HEK293 (cell line): Measurements from ENCODE around the gene RBM26.

Experiments used
- CTCF ChIA-PET: fragments of 350-600 bp; formaldehyde crosslinking; extraction: SDS; loops from one replicate; lab custom pipeline; 2021; ENCODE audit warnings: antibody characterized with exemption; lab: Yijun Ruan, JAX
- POLR2A ChIA-PET: fragments of 300-600 bp; formaldehyde crosslinking; extraction: SDS; loops from one replicate; lab custom pipeline; 2020; ENCODE audit warnings: antibody characterized with exemption, inconsistent platforms; lab: Yijun Ruan, JAX
- H3K27ac ChIP-seq: fragments of 200-500 bp; sonication (Bioruptor generic); 2 replicates; pipeline ENCODE4 v1.5.1; 2014; ENCODE audit warnings: low read depth, low read length, control low read depth, inconsistent platforms; ENCODE audit errors: extremely low read depth
- H3K36me3 ChIP-seq, 2 experiments: fragments of 200-500 bp in 1 of 2; sonication (Bioruptor generic) in 1 of 2; 1 replicate in 1 of 2; 2 replicates in 1 of 2; pipeline ENCODE4 v1.5.1; 2014 to 2017; ENCODE audit warnings: inconsistent platforms in 2 of 2, low read length in 2 of 2; ENCODE audit not compliant: control insufficient read depth in 2 of 2, insufficient read depth in 1 of 2
- H3K4me1 ChIP-seq: fragments of 200-500 bp; sonication (Bioruptor generic); 2 replicates; pipeline ENCODE4 v1.5.1; 2014; ENCODE audit warnings: mild to moderate bottlenecking, low read length, inconsistent platforms; ENCODE audit not compliant: control insufficient read depth, insufficient read depth
- H3K4me3 ChIP-seq: 2 replicates; pipeline ENCODE4 v1.5.1; 2011; ENCODE audit warnings: low read depth, mild to moderate bottlenecking, control low read depth, low read length, moderate library complexity
- H3K9me3 ChIP-seq: fragments of 200-500 bp; sonication (Bioruptor generic); 2 replicates; pipeline ENCODE4 v1.5.1; 2014; ENCODE audit warnings: low read depth, low read length, inconsistent platforms; ENCODE audit not compliant: control insufficient read depth, insufficient read depth
- FEZF1 ChIP-seq: fragments of 450-650 bp; formaldehyde crosslinking; IDR thresholded peaks from 2 replicates; pipeline ENCODE4 v1.5.1; 2016; ENCODE audit warnings: missing biosample characterization, missing genetic modification characterization
- KLF9 ChIP-seq: fragments of 450-650 bp; formaldehyde crosslinking; IDR thresholded peaks from 2 replicates; pipeline ENCODE4 v1.5.1; 2016; ENCODE audit warnings: missing biosample characterization, missing genetic modification characterization, low read depth
- OSR2 ChIP-seq: fragments of 450-650 bp; formaldehyde crosslinking; IDR thresholded peaks from 2 replicates; pipeline ENCODE4 v1.5.1; 2016; ENCODE audit warnings: missing biosample characterization, missing genetic modification characterization
- OVOL3 ChIP-seq: fragments of 450-650 bp; formaldehyde crosslinking; IDR thresholded peaks from 2 replicates; pipeline ENCODE4 v1.5.1; 2016; ENCODE audit warnings: missing biosample characterization, missing genetic modification characterization
- PRDM10 ChIP-seq: fragments of 450-650 bp; formaldehyde crosslinking; IDR thresholded peaks from 2 replicates; pipeline ENCODE4 v1.5.1; 2016; ENCODE audit warnings: missing biosample characterization, missing genetic modification characterization
- PRDM6 ChIP-seq: fragments of 450-650 bp; formaldehyde crosslinking; IDR thresholded peaks from 2 replicates; pipeline ENCODE4 v1.5.1; 2017; ENCODE audit warnings: missing biosample characterization, missing genetic modification characterization
- TRIM28 ChIP-seq: IDR thresholded peaks from 2 replicates; pipeline ENCODE4 v1.6.1; 2011; ENCODE audit warnings: low read length, control low read depth, borderline replicate concordance
- ZBTB10 ChIP-seq: fragments of 450-650 bp; formaldehyde crosslinking; IDR thresholded peaks from 2 replicates; pipeline ENCODE4 v1.5.1; 2016; ENCODE audit warnings: missing biosample characterization, missing genetic modification characterization
- ZBTB6 ChIP-seq: fragments of 450-650 bp; formaldehyde crosslinking; IDR thresholded peaks from 2 replicates; pipeline ENCODE4 v1.5.1; 2017; ENCODE audit warnings: missing biosample characterization, missing genetic modification characterization
- ZIC2 ChIP-seq: fragments of 450-650 bp; formaldehyde crosslinking; IDR thresholded peaks from 2 replicates; pipeline ENCODE4 v1.5.1; 2016; ENCODE audit warnings: missing biosample characterization, missing genetic modification characterization
- ZNF16 ChIP-seq: fragments of 450-650 bp; formaldehyde crosslinking; IDR thresholded peaks from 2 replicates; pipeline ENCODE4 v1.5.1; 2016; ENCODE audit warnings: low read depth, missing biosample characterization, missing genetic modification characterization
- ZNF202 ChIP-seq: fragments of 450-650 bp; formaldehyde crosslinking; IDR thresholded peaks from 2 replicates; pipeline ENCODE4 v1.5.1; 2016; ENCODE audit warnings: missing biosample characterization, missing genetic modification characterization, borderline replicate concordance
- ZNF26 ChIP-seq: fragments of 450-650 bp; formaldehyde crosslinking; IDR thresholded peaks from 2 replicates; pipeline ENCODE4 v1.5.1; 2016; ENCODE audit warnings: missing biosample characterization, missing genetic modification characterization
- ZNF391 ChIP-seq: fragments of 450-650 bp; formaldehyde crosslinking; IDR thresholded peaks from 2 replicates; pipeline ENCODE4 v1.5.1; 2016; ENCODE audit warnings: low read depth, missing biosample characterization, missing genetic modification characterization, borderline replicate concordance
- ZNF521 ChIP-seq: fragments of 450-650 bp; formaldehyde crosslinking; IDR thresholded peaks from 2 replicates; pipeline ENCODE4 v1.5.1; 2017; ENCODE audit warnings: missing biosample characterization, mild to moderate bottlenecking, missing genetic modification characterization
- ZNF600 ChIP-seq: fragments of 450-650 bp; formaldehyde crosslinking; IDR thresholded peaks from 2 replicates; pipeline ENCODE4 v1.5.1; 2016; ENCODE audit warnings: missing biosample characterization, missing genetic modification characterization
- ZNF747 ChIP-seq: fragments of 450-650 bp; formaldehyde crosslinking; IDR thresholded peaks from 2 replicates; pipeline ENCODE4 v1.5.1; 2016; ENCODE audit warnings: missing biosample characterization, missing genetic modification characterization
- ZSCAN18 ChIP-seq: fragments of 450-650 bp; formaldehyde crosslinking; IDR thresholded peaks from 2 replicates; pipeline ENCODE4 v1.5.1; 2016; ENCODE audit warnings: missing biosample characterization, missing genetic modification characterization

The RBM26 gene

GRCh38 chr13:79402074-79402635 is 3.9 kb downstream of the RBM26 start:
- Histone ChIP-seq H3K4me3 (peak overlapping the region; percentile 11), H3K27ac (no peak overlapping the region)
- TF ChIP-seq ZNF16 (no peak), ZNF26 (tag by site-specific recombination) (no peak), ZNF747 (tag by site-specific recombination) (no peak), ZNF521 (tag by site-specific recombination) (no peak), ZBTB6 (tag by site-specific recombination) (no peak)

GRCh38 chr13:79401259-79402070 is 4.6 kb downstream of the RBM26 start:
- H3K4me3 ChIP-seq, result no peak overlapping the region
- CTCF ChIA-PET, result interaction anchor here (0.6 to 1.7 kb wide), 3 partner anchors 10 to 703 kb away, joined by 3 to 10 read pairs (median 6); no protein-coding TSS in a partner anchor
- H3K27ac ChIP-seq, result no peak overlapping the region
- POLR2A ChIA-PET, result interaction anchor here (2.3 kb wide), 1 partner anchor 80 kb away, joined by 8 read pairs; the partner anchor contains the start of gene NDFIP2
- TF ChIP-seq OVOL3 (tag by site-specific recombination) (no peak), PRDM10 (tag by site-specific recombination) (no peak), ZNF202 (no peak), ZSCAN18 (tag by site-specific recombination) (no peak), OSR2 (peak; percentile 89), TRIM28 (peak; percentile 29; the same call in 1 of the 2 replicates), ZBTB10 (tag by site-specific recombination) (no peak), PRDM6 (tag by site-specific recombination) (peak; percentile 45; the same call in 1 of the 2 replicates), ZNF600 (tag by site-specific recombination) (peak; percentile 54), ZIC2 (tag by site-specific recombination) (no peak), FEZF1 (tag by site-specific recombination) (peak; percentile 21; the same call in 1 of the 2 replicates), KLF9 (tag by site-specific recombination) (no peak), ZNF391 (tag by site-specific recombination) (no peak)
- H3K36me3 ChIP-seq, result peaks cover 0 to 43% of the 10 kb centered on the region in 2 experiments; a peak in 2 of 3 replicates
- H3K4me1 ChIP-seq, result no peaks in the 10 kb centered on the region; the same call in 1 of the 2 replicates
- H3K9me3 ChIP-seq, result no peaks in the 10 kb centered on the region

More at GRCh38 chr13:79402074-79402635, 3.9 kb downstream of the RBM26 start:
- Histone ChIP-seq H3K36me3 (peaks cover 0 to 36% of the 10 kb centered on the region in 2 experiments; a peak in 2 of 3 replicates), H3K9me3 (no peaks in the 10 kb centered on the region), H3K4me1 (no peaks in the 10 kb centered on the region; the same call in 1 of the 2 replicates)
- CTCF ChIA-PET, result interaction anchor here (0.6 to 1.7 kb wide), 5 partner anchors 11 to 704 kb away, joined by 3 to 10 read pairs (median 4); no protein-coding TSS in a partner anchor
- POLR2A ChIA-PET, result interaction anchor here (2.3 kb wide), 1 partner anchor 79 kb away, joined by 8 read pairs; the partner anchor contains the start of gene NDFIP2
